Esophagus (tissue), 2 donors: ENCODE data around the gene STAMBP. TPM values are rescaled to one million over a fixed set of nuclear protein-coding genes. Genes with fewer than 3 reads are reported as not detected.
A peak's percentile ranks its signal among the peaks of the same experiment; 100 is the strongest.

Experiments used
- H3K27ac ChIP-seq, 2 donors: one replicate each; pipeline ENCODE4 v1.5.1; 2013; ENCODE audit warnings: low read depth in 2 of 2, mild to moderate bottlenecking in 2 of 2, inconsistent platforms in 1 of 2, low read length in 1 of 2, moderate library complexity in 1 of 2
- H3K27me3 ChIP-seq, 2 donors: one replicate each; pipeline ENCODE4 v1.6.1; 2013; ENCODE audit warnings: low read length in 2 of 2, control low read depth in 1 of 2, mild to moderate bottlenecking in 1 of 2; ENCODE audit not compliant: insufficient read depth in 2 of 2, control insufficient read depth in 1 of 2
- H3K36me3 ChIP-seq, 2 donors: one replicate each; pipeline ENCODE4 v1.6.1; 2013; ENCODE audit warnings: low read length in 1 of 2; ENCODE audit not compliant: control insufficient read depth in 2 of 2, insufficient read depth in 2 of 2
- H3K4me1 ChIP-seq, 2 donors: one replicate each; pipeline ENCODE4 v1.6.1; 2013; ENCODE audit warnings: low read length in 1 of 2; ENCODE audit not compliant: control insufficient read depth in 2 of 2, insufficient read depth in 2 of 2
- H3K4me3 ChIP-seq, 2 donors: one replicate each; pipeline ENCODE4 v1.5.1; 2013; ENCODE audit warnings: low read length in 2 of 2, mild to moderate bottlenecking in 2 of 2, low read depth in 1 of 2, moderate library complexity in 1 of 2
- H3K9me3 ChIP-seq, 2 donors: one replicate each; pipeline ENCODE4 v1.6.1; 2013; ENCODE audit warnings: mild to moderate bottlenecking in 2 of 2, low read depth in 1 of 2, low read length in 1 of 2, moderate library complexity in 1 of 2; ENCODE audit not compliant: control insufficient read depth in 2 of 2, insufficient read depth in 1 of 2
- WGBS, 2 donors: extraction: QIAGEN DNeasy Blood & Tissue Kit; methylation state at CpG; one replicate each; pipeline ENCODE4 v1.1.7; 2013; 5-methylcytosine and 5-hydroxymethylcytosine counted together
- polyA plus RNA-seq, 2 donors: library from polyadenylated mRNA; stranded (reverse); fragments of 200-250 nt; gene quantifications; one replicate each; pipeline ENCODE4 v1.2.3, GENCODE V29; 2013
- donor health status: healthy with polysubstance abuse.
- donor health status: Bipolar disorder and iron deficiency.

The STAMBP gene
- polyA plus RNA-seq, 2 donors, result 26.0 to 31.3 TPM

- Histone ChIP-seq H3K27ac (no peak overlapping the region), H3K36me3 (no peaks in the 10 kb centered on the region), H3K9me3 (no peaks in the 10 kb centered on the region), H3K27me3 (no peaks in the 10 kb centered on the region), H3K4me1 (no peaks in the 10 kb centered on the region), H3K4me3 (no peak overlapping the region)
- WGBS, 2 donors, result 55 to 71% methylated on average over 2 of the region's 2 CpGs
Observed at GRCh38 chr2:73821669-73822068, 7.1 kb upstream of the STAMBP start.

GRCh38 chr2:73822276-73822675 is 6.5 kb upstream of the STAMBP start:
- H3K27me3 ChIP-seq, result no peaks in the 10 kb centered on the region
- H3K9me3 ChIP-seq, result no peaks in the 10 kb centered on the region
- no peaks in the 10 kb centered on the region for H3K36me3 ChIP-seq
- H3K4me3 ChIP-seq, result no peak overlapping the region
- no peak overlapping the region for H3K27ac ChIP-seq
- WGBS, 2 donors, result 34 to 61% methylated on average over 1 of the region's 1 CpG
- H3K4me1 ChIP-seq, result no peaks in the 10 kb centered on the region

GRCh38 chr2:73822991-73823390 is 5.8 kb upstream of the STAMBP start:
- WGBS, 2 donors, result 75 to 81% methylated on average over 2 of the region's 2 CpGs
- no peak overlapping the region for H3K27ac ChIP-seq
- H3K4me1 ChIP-seq, result no peaks in the 10 kb centered on the region
- no peaks in the 10 kb centered on the region for H3K36me3 ChIP-seq
- no peaks in the 10 kb centered on the region for H3K9me3 ChIP-seq
- H3K4me3 ChIP-seq, result no peak overlapping the region
- H3K27me3 ChIP-seq, result no peaks in the 10 kb centered on the region

- Histone ChIP-seq H3K27me3 (no peaks in the 10 kb centered on the region), H3K4me3 (no peak overlapping the region), H3K4me1 (no peaks in the 10 kb centered on the region), H3K9me3 (no peaks in the 10 kb centered on the region), H3K27ac (no peak overlapping the region), H3K36me3 (no peaks in the 10 kb centered on the region)
- WGBS, 2 donors, result 32 to 37% methylated on average over 2 of the region's 2 CpGs
Observed at GRCh38 chr2:73823416-73823815, 5.3 kb upstream of the STAMBP start.

- Histone ChIP-seq H3K27ac (no peak overlapping the region), H3K36me3 (no peaks in the 10 kb centered on the region), H3K4me3 (no peak overlapping the region), H3K27me3 (no peaks in the 10 kb centered on the region), H3K4me1 (no peaks in the 10 kb centered on the region), H3K9me3 (no peaks in the 10 kb centered on the region)
- WGBS, 2 donors, result 9% methylated on average over 3 of the region's 3 CpGs
Observed at GRCh38 chr2:73823916-73824523, 4.7 kb upstream of the STAMBP start.

DNA sequence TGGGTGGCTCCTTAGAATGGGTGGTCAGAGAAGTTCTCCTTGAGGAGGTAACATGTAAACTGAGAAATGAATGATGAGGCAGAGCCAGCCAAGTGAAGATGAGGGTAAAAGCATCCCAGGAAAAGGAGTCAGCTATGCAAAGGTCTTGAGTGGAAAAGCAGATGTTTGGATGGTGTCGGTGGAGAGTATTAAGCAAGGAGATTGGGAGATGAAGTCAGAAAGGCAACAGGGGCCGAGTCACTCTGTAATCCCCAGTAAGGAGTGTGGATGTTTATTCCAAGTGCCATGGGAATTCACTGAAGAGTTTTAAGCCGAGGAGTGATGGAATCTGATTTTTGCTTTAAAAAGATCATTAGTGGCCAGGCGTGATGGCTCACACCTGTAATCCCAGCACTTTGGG is 3.4 kb upstream of the STAMBP start:
- H3K4me3 ChIP-seq, result no peak overlapping the region
- H3K36me3 ChIP-seq, result no peaks in the 10 kb centered on the region
- H3K27ac ChIP-seq, result no peak overlapping the region
- H3K27me3 ChIP-seq, result no peaks in the 10 kb centered on the region
- H3K9me3 ChIP-seq, result no peaks in the 10 kb centered on the region
- WGBS, 2 donors, result 72 to 75% methylated on average over 4 of the region's 4 CpGs
- no peaks in the 10 kb centered on the region for H3K4me1 ChIP-seq

GRCh38 chr2:73827018-73827417 is 1.7 kb upstream of the STAMBP start:
- Histone ChIP-seq H3K36me3 (no peaks in the 10 kb centered on the region), H3K27ac (no peak overlapping the region), H3K9me3 (no peaks in the 10 kb centered on the region), H3K27me3 (no peaks in the 10 kb centered on the region), H3K4me3 (no peak overlapping the region), H3K4me1 (no peaks in the 10 kb centered on the region)
- 32 to 39% methylated on average over 2 of the region's 2 CpGs for WGBS, 2 donors

GRCh38 chr2:73827660-73828388 is 937 bp upstream of the STAMBP start:
- Histone ChIP-seq H3K4me1 (peaks cover 0 to 2% of the 10 kb centered on the region in 2 donors), H3K27me3 (no peaks in the 10 kb centered on the region), H3K36me3 (no peaks in the 10 kb centered on the region), H3K27ac (no peak overlapping the region), H3K9me3 (no peaks in the 10 kb centered on the region), H3K4me3 (no peak overlapping the region)
- WGBS, 2 donors, result 81 to 83% methylated on average over 9 of the region's 9 CpGs

GRCh38 chr2:73828389-73828817 is 358 bp upstream of the STAMBP start:
- no peaks in the 10 kb centered on the region for H3K27me3 ChIP-seq
- peaks cover 0 to under 1% of the 10 kb centered on the region in 2 donors for H3K36me3 ChIP-seq
- whole genome bisulfite sequencing, 2 donors, result 64 to 65% methylated on average over 4 of the region's 4 CpGs
- H3K9me3 ChIP-seq, result no peaks in the 10 kb centered on the region
- H3K4me1 ChIP-seq, result peaks cover 0 to 2% of the 10 kb centered on the region in 2 donors
- H3K27ac ChIP-seq, result peak overlapping the region in 1 of 2 donors; percentile 99
- peak overlapping the region in 1 of 2 donors; percentile 89 for H3K4me3 ChIP-seq
